Ectodermal cell (in vitro differentiated cells): ENCODE results near the gene ERCC5.

Experiments
- H3K27ac ChIP-seq: 2 replicates; pipeline ENCODE4 v1.7.0; 2013; ENCODE audit warnings: mild to moderate bottlenecking, low read depth, low read length; ENCODE audit not compliant: insufficient read depth, poor library complexity, severe bottlenecking
- H3K27me3 ChIP-seq: 2 replicates; pipeline ENCODE4 v1.7.0; 2013; ENCODE audit warnings: mild to moderate bottlenecking, low read length; ENCODE audit not compliant: insufficient read depth, control insufficient read depth, poor library complexity, severe bottlenecking
- H3K36me3 ChIP-seq: one replicate; pipeline ENCODE4 v1.7.0; 2013; ENCODE audit warnings: low read length; ENCODE audit not compliant: control insufficient read depth, insufficient read depth
- H3K4me1 ChIP-seq: one replicate; pipeline ENCODE4 v1.7.0; 2013; ENCODE audit warnings: low read length; ENCODE audit not compliant: control insufficient read depth, insufficient read depth
- H3K4me3 ChIP-seq: 2 replicates; pipeline ENCODE4 v1.7.0; 2013; ENCODE audit warnings: low read depth, low read length, control low read depth; ENCODE audit not compliant: insufficient read depth
- H3K9me3 ChIP-seq: 2 replicates; pipeline ENCODE4 v1.7.0; 2013; ENCODE audit warnings: mild to moderate bottlenecking, low read length, moderate library complexity; ENCODE audit not compliant: control insufficient read depth
- WGBS, 2 experiments: methylation state at CpG; one replicate each; pipeline ENCODE4 v1.1.7; 2013; ENCODE audit warnings: missing lambda C conversion rate in 2 of 2; 5-methylcytosine and 5-hydroxymethylcytosine counted together

Gene ERCC5

GRCh38 chr13:102905905-102906771 lies 60.3 kb downstream of the ERCC5 start:
- Histone ChIP-seq H3K36me3 (no peaks in the 10 kb centered on the region), H3K4me1 (peaks cover 9% of the 10 kb centered on the region), H3K4me3 (no peak overlapping the region), H3K9me3 (no peaks in the 10 kb centered on the region), H3K27me3 (no peaks in the 10 kb centered on the region), H3K27ac (no peak overlapping the region)
- WGBS, 2 experiments: 94 to 96% methylated on average over 4 to 7 of the region's 7 CpGs

DNA sequence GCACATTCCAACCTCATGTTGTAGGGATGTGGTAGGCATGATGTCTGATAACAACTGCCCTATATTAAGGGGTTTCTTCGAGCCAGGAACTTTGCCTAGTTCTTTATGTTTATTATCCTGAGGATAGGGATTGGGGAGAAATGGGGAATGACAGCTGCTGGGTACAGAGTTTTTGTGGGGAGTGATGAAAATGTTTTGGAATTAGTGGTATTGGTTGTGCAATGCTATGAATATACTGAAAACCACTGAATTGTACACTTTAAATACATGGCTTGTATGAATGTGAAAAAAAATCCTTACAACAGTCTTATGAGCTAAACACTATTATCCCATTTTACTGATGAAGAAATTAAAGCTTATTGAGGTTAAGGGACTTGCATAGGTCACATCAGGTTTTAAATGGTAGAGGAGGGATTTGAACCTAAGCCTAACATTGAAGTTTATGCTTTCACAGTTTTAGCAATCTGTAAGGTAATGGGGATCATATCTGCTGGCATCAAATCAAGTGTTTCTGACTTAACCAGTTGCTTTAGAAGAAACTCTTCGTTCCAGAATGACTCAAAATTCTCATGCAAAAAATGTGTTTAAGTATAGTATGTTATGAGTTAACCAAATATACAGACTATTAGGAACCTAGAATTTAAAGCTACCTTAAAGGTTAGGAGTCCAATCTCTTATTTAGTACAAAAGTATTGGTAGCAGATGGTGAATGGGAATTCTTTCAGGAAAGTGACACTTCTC lies 61.4 kb downstream of the ERCC5 start:
- no peak overlapping the region for H3K27ac ChIP-seq
- no peak overlapping the region for H3K4me3 ChIP-seq
- no peaks in the 10 kb centered on the region for H3K27me3 ChIP-seq
- 70 to 96% methylated on average over 2 of the region's 2 CpGs for WGBS, 2 experiments
- H3K4me1 ChIP-seq: peaks cover 9% of the 10 kb centered on the region
- H3K9me3 ChIP-seq: no peaks in the 10 kb centered on the region
- H3K36me3 ChIP-seq: no peaks in the 10 kb centered on the region

DNA sequence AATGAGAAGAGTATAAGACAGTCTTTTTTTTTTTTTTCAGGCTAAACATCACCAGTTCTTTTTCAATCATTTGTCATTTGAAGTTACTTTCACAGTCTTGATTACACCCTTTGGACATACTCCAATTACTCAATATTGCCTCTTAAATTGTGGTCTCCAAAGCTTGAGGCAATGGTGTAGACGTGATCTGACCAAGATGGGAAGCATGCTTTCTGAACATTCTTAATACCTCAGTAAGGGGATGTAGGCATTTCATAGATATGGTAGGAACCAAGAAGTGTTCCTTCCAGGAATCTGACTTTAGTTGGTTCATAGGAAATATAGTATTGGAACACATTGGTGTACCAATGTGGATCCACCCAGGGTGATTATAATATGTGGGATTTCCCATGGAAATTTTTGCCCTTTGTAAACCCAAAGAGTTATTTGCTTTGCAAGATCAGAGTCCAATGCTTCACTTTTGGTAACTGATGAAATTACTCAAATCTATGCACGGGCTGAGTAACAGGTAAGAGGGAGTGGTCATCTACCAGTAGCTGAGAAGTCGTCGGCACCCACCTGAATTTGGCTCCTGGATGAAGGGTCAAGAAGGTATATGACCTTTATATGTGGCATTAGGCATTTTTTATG lies 62.2 kb downstream of the ERCC5 start:
- 94 to 98% methylated on average over 4 of the region's 4 CpGs for WGBS, 2 experiments
- Histone ChIP-seq H3K4me1 (peaks cover 9% of the 10 kb centered on the region), H3K9me3 (no peaks in the 10 kb centered on the region), H3K27ac (no peak overlapping the region), H3K4me3 (no peak overlapping the region), H3K36me3 (no peaks in the 10 kb centered on the region), H3K27me3 (no peaks in the 10 kb centered on the region)

DNA sequence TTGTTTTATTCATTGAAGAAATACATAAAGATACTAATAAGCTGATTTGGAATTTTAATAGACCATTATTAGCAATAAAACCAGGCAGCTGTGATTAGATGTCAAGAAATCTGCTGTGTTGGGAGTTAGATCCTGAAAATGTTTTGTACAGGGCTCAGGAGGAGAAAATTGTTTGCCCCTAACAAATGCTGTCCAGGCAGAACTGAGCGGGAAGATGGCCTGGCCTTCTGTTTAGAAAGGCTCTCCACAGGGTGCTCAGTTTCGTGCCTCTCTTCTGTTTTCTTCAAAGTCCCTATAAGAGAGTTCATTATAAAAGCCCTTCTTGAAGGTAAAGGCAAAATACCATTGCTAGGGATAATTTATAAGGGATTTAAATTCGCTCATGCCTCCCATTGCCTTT lies 64.1 kb downstream of the ERCC5 start:
- Histone ChIP-seq H3K27me3 (no peaks in the 10 kb centered on the region), H3K4me3 (no peak overlapping the region), H3K4me1 (peaks cover 9% of the 10 kb centered on the region), H3K27ac (no peak overlapping the region), H3K9me3 (no peaks in the 10 kb centered on the region), H3K36me3 (no peaks in the 10 kb centered on the region)
- WGBS, 2 experiments: 42 to 51% methylated on average over 3 of the region's 3 CpGs

DNA sequence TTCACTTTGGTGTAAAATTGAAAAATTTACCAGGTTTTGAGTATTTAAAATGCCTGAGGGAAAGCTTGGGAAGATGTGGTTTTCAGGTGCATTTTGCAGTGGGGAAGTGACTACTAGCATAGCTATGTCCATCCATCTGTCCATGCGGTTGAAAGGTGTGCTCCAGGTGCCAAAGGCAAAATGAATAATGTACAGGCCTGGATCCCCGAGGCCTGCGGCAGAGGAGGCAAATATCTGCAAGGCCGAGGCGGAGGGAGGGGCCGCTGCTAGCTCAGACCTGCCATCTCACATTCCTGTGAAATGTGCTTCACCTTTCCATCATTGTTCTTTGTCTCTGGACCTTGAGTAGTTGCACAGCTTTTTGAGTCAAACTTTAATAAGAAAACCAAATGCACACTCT lies 65.5 kb downstream of the ERCC5 start:
- no peaks in the 10 kb centered on the region for H3K27me3 ChIP-seq

DNA sequence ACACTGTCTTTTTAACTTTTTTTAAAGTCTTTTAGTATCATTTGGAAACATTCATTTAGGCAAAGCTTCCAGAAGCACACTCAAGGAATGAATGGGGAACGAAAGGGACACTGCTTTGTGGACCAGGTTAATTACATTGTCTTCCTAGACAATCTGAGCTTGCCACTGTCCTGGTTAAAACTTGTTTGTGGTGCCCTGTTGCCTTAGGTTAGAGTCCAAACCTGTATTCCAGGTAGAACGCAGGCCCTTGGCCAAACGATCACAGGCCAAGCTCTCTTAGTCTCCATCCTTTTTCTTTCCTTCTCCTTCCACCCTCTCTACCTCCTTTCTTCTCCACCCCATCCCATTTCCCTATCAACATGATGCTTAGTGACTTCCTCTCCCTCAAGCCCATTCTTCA lies 66.8 kb downstream of the ERCC5 start:
- Histone ChIP-seq H3K27ac (no peak overlapping the region), H3K4me1 (peaks cover 9% of the 10 kb centered on the region), H3K9me3 (no peaks in the 10 kb centered on the region), H3K27me3 (no peaks in the 10 kb centered on the region), H3K36me3 (no peaks in the 10 kb centered on the region), H3K4me3 (no peak overlapping the region)
- WGBS, 2 experiments: 93% methylated on average over 3 of the region's 3 CpGs

More for the DNA sequence above, 65.5 kb downstream of the ERCC5 start:
- Histone ChIP-seq H3K27ac (no peak overlapping the region), H3K9me3 (no peaks in the 10 kb centered on the region), H3K4me1 (peaks cover 9% of the 10 kb centered on the region), H3K4me3 (no peak overlapping the region), H3K36me3 (no peaks in the 10 kb centered on the region)
- WGBS, 2 experiments: 96% methylated on average over 6 of the region's 6 CpGs

- no peak overlapping the region for H3K4me3 ChIP-seq
- H3K4me1 ChIP-seq: peaks cover 9% of the 10 kb centered on the region
- no peaks in the 10 kb centered on the region for H3K36me3 ChIP-seq
- 92 to 95% methylated on average over 7 of the region's 7 CpGs for WGBS, 2 experiments
- H3K27me3 ChIP-seq: no peaks in the 10 kb centered on the region
- H3K27ac ChIP-seq: no peak overlapping the region
- H3K9me3 ChIP-seq: no peaks in the 10 kb centered on the region
Observed at GRCh38 chr13:102913914-102914313, 68.1 kb downstream of the ERCC5 start.

GRCh38 chr13:102914339-102914930 lies 68.6 kb downstream of the ERCC5 start:
- Histone ChIP-seq H3K27ac (no peak overlapping the region), H3K4me3 (no peak overlapping the region), H3K27me3 (no peaks in the 10 kb centered on the region), H3K36me3 (no peaks in the 10 kb centered on the region), H3K4me1 (peaks cover 9% of the 10 kb centered on the region), H3K9me3 (no peaks in the 10 kb centered on the region)
- 91% methylated on average over 12 of the region's 12 CpGs for WGBS, 2 experiments

- no peak overlapping the region for H3K27ac ChIP-seq
- no peak overlapping the region for H3K4me3 ChIP-seq
- WGBS, 2 experiments: 87 to 92% methylated on average over 2 of the region's 3 CpGs
- H3K36me3 ChIP-seq: no peaks in the 10 kb centered on the region
- no peaks in the 10 kb centered on the region for H3K9me3 ChIP-seq
- H3K27me3 ChIP-seq: no peaks in the 10 kb centered on the region
- no peaks in the 10 kb centered on the region for H3K4me1 ChIP-seq
Observed at GRCh38 chr13:102915393-102915930, 69.6 kb downstream of the ERCC5 start.
